PFSK-1 (cell line): ENCODE results near the gene GET4.

ENCODE experiments used
- FOXP2 ChIP-seq: optimal IDR thresholded peaks from 2 replicates; pipeline ENCODE3; 2011; ENCODE audit warnings: borderline replicate concordance, control low read depth, inconsistent platforms; ENCODE audit not compliant: insufficient read depth; ENCODE audit errors: extremely low read length, extremely low read depth
- POLR2AphosphoS5 ChIP-seq: IDR thresholded peaks from 2 replicates; pipeline ENCODE4 v1.6.1; 2012; ENCODE audit warnings: low read depth, mild to moderate bottlenecking, control low read depth, low read length, moderate library complexity
- SIN3A ChIP-seq: IDR thresholded peaks from 2 replicates; pipeline ENCODE4 v1.6.1; 2012; ENCODE audit warnings: mild to moderate bottlenecking, low read length, moderate library complexity, borderline replicate concordance; ENCODE audit not compliant: insufficient read depth
- TAF1 ChIP-seq: IDR thresholded peaks from 2 replicates; pipeline ENCODE4 v1.6.1; 2012; ENCODE audit warnings: low read length, control low read depth, borderline replicate concordance; ENCODE audit not compliant: insufficient read depth
- TF ChIP-seq, protein P1 (sequence below), 2 experiments: IDR thresholded peaks; 2 replicates each; pipeline versions ENCODE4 v1.6.1 to v1.8.0; 2011 to 2012; ENCODE audit warnings: low read depth in 2 of 2, low read length in 2 of 2, control low read depth in 1 of 2, inconsistent platforms in 1 of 2, mild to moderate bottlenecking in 1 of 2, moderate library complexity in 1 of 2; ENCODE audit not compliant: insufficient read depth in 1 of 2

Gene GET4

DNA sequence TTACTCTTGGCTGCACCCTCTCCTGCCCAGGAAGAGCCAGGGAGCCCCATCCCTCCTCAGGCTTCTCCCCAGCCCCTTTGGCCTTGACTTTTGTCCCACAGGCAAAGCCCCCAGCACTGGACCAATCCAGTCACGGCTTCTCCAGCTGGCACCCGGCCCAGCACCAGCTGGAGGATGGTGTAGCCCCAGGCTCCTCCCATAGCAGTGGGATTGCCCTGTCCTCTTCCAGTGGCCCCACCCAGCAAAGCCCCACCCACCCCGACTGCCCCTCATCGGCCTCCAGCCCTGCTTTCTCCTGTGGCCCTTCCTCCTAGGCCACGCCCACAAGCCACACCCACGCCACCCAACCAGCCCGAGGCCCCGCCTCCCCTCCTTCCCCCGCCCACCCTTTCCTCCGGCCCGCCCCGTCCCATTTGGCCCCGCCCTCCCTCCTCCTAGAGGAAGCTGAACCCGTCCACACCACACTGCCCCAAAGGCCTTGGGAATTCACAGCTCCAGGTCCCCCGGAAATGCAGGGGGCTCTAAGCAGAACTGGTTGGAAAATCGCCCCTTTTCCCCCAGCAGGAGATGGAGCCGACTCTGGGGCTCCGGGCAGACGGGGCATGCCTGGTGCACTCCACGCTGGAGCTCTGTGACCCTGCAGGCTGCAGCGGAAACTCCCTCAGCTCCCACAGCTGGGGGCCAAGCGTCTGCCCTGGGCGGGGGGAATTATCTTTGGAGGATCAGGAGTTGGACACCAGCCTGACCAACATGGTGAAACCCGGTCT is 25.2 kb downstream of the GET4 start:
- no peak for TF ChIP-seq TAF1
- TF ChIP-seq SIN3A = no peak
- TF ChIP-seq, protein P1, sequence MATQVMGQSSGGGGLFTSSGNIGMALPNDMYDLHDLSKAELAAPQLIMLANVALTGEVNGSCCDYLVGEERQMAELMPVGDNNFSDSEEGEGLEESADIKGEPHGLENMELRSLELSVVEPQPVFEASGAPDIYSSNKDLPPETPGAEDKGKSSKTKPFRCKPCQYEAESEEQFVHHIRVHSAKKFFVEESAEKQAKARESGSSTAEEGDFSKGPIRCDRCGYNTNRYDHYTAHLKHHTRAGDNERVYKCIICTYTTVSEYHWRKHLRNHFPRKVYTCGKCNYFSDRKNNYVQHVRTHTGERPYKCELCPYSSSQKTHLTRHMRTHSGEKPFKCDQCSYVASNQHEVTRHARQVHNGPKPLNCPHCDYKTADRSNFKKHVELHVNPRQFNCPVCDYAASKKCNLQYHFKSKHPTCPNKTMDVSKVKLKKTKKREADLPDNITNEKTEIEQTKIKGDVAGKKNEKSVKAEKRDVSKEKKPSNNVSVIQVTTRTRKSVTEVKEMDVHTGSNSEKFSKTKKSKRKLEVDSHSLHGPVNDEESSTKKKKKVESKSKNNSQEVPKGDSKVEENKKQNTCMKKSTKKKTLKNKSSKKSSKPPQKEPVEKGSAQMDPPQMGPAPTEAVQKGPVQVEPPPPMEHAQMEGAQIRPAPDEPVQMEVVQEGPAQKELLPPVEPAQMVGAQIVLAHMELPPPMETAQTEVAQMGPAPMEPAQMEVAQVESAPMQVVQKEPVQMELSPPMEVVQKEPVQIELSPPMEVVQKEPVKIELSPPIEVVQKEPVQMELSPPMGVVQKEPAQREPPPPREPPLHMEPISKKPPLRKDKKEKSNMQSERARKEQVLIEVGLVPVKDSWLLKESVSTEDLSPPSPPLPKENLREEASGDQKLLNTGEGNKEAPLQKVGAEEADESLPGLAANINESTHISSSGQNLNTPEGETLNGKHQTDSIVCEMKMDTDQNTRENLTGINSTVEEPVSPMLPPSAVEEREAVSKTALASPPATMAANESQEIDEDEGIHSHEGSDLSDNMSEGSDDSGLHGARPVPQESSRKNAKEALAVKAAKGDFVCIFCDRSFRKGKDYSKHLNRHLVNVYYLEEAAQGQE (IDR thresholded peaks at IDR 0.05; ENCODE audit: insufficient read depth in 1 of 2, low read depth in 2 of 2, low read length in 2 of 2) = no peak
- TF ChIP-seq POLR2AphosphoS5 = no peak
- TF ChIP-seq FOXP2 = no peak

DNA sequence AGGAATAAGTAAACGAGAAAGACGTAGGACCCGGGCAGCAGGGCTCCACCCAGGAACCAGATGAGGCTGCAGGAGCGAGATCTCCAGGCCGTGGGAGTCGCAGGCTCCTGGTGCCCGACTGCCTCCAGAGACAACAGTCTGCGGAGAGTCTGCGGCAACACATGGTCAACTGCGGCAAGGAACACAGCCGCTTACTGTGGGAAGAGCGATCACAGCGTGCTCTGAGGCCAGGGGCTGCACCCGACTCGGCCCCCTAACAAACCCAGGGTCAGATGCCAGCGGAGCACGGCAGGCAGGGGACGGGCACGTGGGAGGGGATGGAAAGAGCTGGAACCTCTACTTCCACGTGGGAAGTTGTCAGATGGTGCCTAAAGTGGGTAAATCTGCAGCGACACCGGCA is 26.6 kb downstream of the GET4 start:
- TF ChIP-seq SIN3A (no peak), FOXP2 (no peak), TAF1 (no peak), POLR2AphosphoS5 (no peak)
- TF ChIP-seq, protein P1 (IDR thresholded peaks at IDR 0.05; ENCODE audit: insufficient read depth in 1 of 2, low read depth in 2 of 2, low read length in 2 of 2) = no peak

DNA sequence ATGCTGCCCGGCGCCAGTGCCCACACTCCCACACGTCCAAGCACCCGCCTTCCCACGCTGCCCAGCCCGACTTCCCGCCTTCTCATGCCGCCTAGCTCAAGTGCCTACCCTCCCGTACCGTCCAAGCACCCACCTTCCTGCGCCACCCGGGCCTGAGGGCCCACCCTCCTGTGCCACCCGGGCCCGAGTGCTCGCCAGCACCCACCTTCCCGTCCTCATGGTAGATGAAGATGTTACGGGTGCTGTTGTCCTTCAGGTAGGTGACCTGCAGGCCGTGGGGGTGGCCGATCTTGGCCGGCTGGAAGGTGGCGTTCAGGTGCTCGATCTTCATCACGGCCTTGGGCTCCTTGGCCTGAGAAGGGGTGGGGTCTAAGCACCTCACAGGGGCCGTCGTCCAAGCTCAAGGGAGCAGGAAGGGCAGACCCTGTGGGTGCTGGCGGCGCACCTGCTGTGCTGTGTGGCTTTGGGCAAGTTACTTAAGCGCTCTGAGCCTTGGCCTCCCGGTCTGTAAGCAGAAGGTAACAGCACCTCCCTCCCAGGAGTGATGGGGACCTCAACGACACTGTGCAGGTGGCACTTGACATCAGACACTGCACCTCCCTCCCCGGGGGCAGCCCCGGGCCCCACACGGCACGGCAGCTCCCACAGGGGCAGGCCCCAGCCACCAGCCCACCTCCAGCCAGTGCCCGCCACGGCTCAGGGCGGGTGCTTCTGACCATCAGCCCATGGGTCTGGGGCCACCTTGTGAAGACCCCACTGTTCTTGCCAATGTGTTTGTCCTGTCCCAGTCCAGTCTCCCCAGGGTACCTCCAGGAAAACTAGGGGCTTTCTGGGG is 27.8 kb downstream of the GET4 start:
- TF ChIP-seq TAF1 = no peak
- no peak for TF ChIP-seq POLR2AphosphoS5
- TF ChIP-seq FOXP2 = no peak

DNA sequence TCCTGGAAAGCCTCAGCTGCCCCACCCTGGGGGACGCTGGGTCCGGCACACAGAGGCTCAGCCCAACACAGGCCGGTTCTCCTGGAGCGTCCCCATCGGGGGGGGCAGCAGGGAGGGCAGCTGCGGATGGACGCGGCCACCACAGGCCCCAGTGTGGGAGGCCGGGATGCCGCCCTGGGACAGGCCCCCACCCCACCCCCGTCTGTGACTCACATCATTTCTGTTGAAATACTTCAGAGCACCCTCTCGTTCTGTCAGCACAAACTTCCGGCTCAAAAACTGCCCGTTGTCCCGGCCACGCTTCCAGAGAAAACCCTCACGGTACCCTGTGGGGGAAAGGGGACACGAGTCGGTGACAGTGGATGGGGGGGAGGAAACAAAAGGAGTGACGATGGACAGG is 28.5 kb downstream of the GET4 start:
- TF ChIP-seq FOXP2 (no peak), POLR2AphosphoS5 (no peak), SIN3A (no peak), TAF1 (no peak)
- TF ChIP-seq, protein P1 (IDR thresholded peaks at IDR 0.05; ENCODE audit: insufficient read depth in 1 of 2, low read depth in 2 of 2, low read length in 2 of 2) = no peak

DNA sequence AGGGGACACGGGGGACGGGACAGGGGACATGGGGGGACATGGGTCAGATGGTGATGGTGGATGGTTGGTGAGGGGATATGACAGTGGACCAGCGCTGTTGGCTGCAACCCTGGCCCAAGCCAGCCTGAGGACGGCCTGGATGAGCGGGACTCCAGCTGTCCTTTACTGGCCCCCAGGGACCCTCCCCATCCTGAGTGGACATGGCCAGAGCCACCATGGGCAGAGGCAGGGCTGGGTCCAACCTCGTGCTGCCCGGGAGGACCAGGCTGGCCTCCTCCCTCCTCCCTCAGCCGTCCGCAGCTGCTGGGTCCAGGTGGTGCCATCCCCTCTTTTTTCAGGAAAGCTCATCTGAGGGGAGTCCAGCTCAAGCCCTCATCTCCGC is 30.4 kb downstream of the GET4 start:
- TF ChIP-seq SIN3A (no peak), TAF1 (no peak), POLR2AphosphoS5 (no peak), FOXP2 (no peak)
- TF ChIP-seq, protein P1 (IDR thresholded peaks at IDR 0.05; ENCODE audit: insufficient read depth in 1 of 2, low read depth in 2 of 2, low read length in 2 of 2) = no peak
